GM23338 (cell line): Measurements from ENCODE around the gene HRH2.

Experiments used
- CREB1 ChIP-seq: fragments of 250-450 bp; sonication (Bioruptor Pico); IDR thresholded peaks from 2 replicates; pipeline ENCODE4 v1.5.0; 2020; ENCODE audit warnings: low read depth, mild to moderate bottlenecking, moderate library complexity
- CTCF ChIP-seq, 2 experiments: fragments of 200-600 bp in 1 of 2; sonication (generic) in 1 of 2; conservative IDR thresholded peaks; 2 replicates each; pipeline versions ENCODE4 v1.5.1 to v1.6.1; 2016 to 2017; ENCODE audit warnings: antibody characterized with exemption in 2 of 2, low read depth in 2 of 2, mild to moderate bottlenecking in 2 of 2, moderate library complexity in 1 of 2
- ETS1 ChIP-seq: IDR thresholded peaks from 2 replicates; pipeline ENCODE4 v1.6.1; 2016; ENCODE audit warnings: antibody characterized with exemption
- EZH2 ChIP-seq: fragments of 200-600 bp; sonication (generic); IDR thresholded peaks from one replicate; pipeline ENCODE4 v1.8.0; 2017; ENCODE audit warnings: antibody characterized with exemption, mild to moderate bottlenecking, low read depth; ENCODE audit not compliant: unreplicated experiment
- EZH2phosphoT487 ChIP-seq: fragments of 200-600 bp; sonication (generic); IDR thresholded peaks from one replicate; pipeline ENCODE4 v1.8.1; 2018; ENCODE audit warnings: antibody characterized with exemption; ENCODE audit not compliant: unreplicated experiment
- JUNB ChIP-seq: IDR thresholded peaks from one replicate; pipeline ENCODE4 v1.6.1; 2016; ENCODE audit warnings: antibody characterized with exemption; ENCODE audit not compliant: unreplicated experiment
- POLR2AphosphoS5 ChIP-seq: IDR thresholded peaks from 2 replicates; pipeline ENCODE4 v1.6.1; 2016; ENCODE audit warnings: antibody characterized with exemption, low read depth
- REST ChIP-seq: IDR thresholded peaks from one replicate; pipeline ENCODE4 v1.6.1; 2018; ENCODE audit warnings: antibody characterized with exemption; ENCODE audit not compliant: unreplicated experiment
- STAT1 ChIP-seq: IDR thresholded peaks from one replicate; pipeline ENCODE4 v1.6.1; 2016; ENCODE audit warnings: antibody characterized with exemption; ENCODE audit not compliant: unreplicated experiment

- TF ChIP-seq CTCF (conservative IDR thresholded peaks at IDR 0.05; ENCODE audit: low read depth in 2 of 2) (no peak), JUNB (no peak), POLR2AphosphoS5 (no peak), EZH2 (no peak), REST (no peak), EZH2phosphoT487 (no peak), ETS1 (no peak), CREB1 (CRISPR knock-in tag) (no peak), STAT1 (no peak)
These were observed 74.0 kb downstream of the HRH2 start for GRCh38 chr5:175731756-175732465.
